ENCODE data around the gene DEFB132. TPM values are rescaled to one million over a fixed set of nuclear protein-coding genes. Genes with fewer than 3 reads are reported as not detected.

The DEFB132 gene
- total RNA-seq, 1 experiment from 2014 or later = not detected

Other genes with a start within 250 kb of the DEFB132 start
- not detected in 2 replicates for gene DEFB125, start 170.1 kb upstream of the DEFB132 start, total RNA-seq (2014; rRNA removed; shearing (Covaris generic))
- not detected in 2 replicates for gene DEFB126, start 115.1 kb upstream of the DEFB132 start, total RNA-seq (2014; rRNA removed; shearing (Covaris generic))
- gene DEFB127, start 100.3 kb upstream of the DEFB132 start, total RNA-seq (2014; rRNA removed; shearing (Covaris generic)) = not detected in 2 replicates
- gene DEFB128, start 68.0 kb upstream of the DEFB132 start, total RNA-seq (2014; rRNA removed; shearing (Covaris generic)) = not detected in 2 replicates
- gene DEFB129, start 30.5 kb upstream of the DEFB132 start, total RNA-seq (2014; rRNA removed; shearing (Covaris generic)) = not detected in 2 replicates
- gene C20orf96, start 33.0 kb downstream of the DEFB132 start, total RNA-seq (2014; rRNA removed; shearing (Covaris generic)) = 0.58 and 0.85 TPM in 2 replicates
- 25.2 and 29.4 TPM in 2 replicates for gene ZCCHC3, start 39.8 kb downstream of the DEFB132 start, total RNA-seq (2014; rRNA removed; shearing (Covaris generic))
- 3.6 TPM in 2 replicates for gene SOX12, start 67.8 kb downstream of the DEFB132 start, total RNA-seq (2014; rRNA removed; shearing (Covaris generic))
- 37.5 and 43.1 TPM in 2 replicates for gene NRSN2, start 89.4 kb downstream of the DEFB132 start, total RNA-seq (2014; rRNA removed; shearing (Covaris generic))
- gene TRIB3, start 123.0 kb downstream of the DEFB132 start, total RNA-seq (2014; rRNA removed; shearing (Covaris generic)) = 29.0 and 37.2 TPM in 2 replicates
- gene RBCK1, start 150.6 kb downstream of the DEFB132 start, total RNA-seq (2014; rRNA removed; shearing (Covaris generic)) = 78.4 and 98.8 TPM in 2 replicates
- 19.5 and 20.1 TPM in 2 replicates for gene TBC1D20, start 204.8 kb downstream of the DEFB132 start, total RNA-seq (2014; rRNA removed; shearing (Covaris generic))

All from SJSA1 (cell line).